SK-N-SH treated with all-trans-retinoic acid at 6 μM for 48 hours (cell line): ENCODE measurements around the gene PTPRG.

Experiments used
- ATAC-seq: fragments of 200-7000 bp; cut with Tn5 transposase; 3 replicates; pipeline ENCODE4 v1.9.1; 2020; ENCODE audit warnings: mild to moderate bottlenecking, moderate library complexity
- ARNTL ChIP-seq: fragments of 450-650 bp; formaldehyde crosslinking; IDR thresholded peaks from 2 replicates; pipeline ENCODE4 v1.5.0; 2020; ENCODE audit warnings: low read depth, mild to moderate bottlenecking, moderate library complexity, borderline replicate concordance
- BACH2 ChIP-seq: fragments of 250-450 bp; sonication (Bioruptor Pico); IDR thresholded peaks from 2 replicates; pipeline ENCODE4 v1.9.0; 2021; ENCODE audit warnings: mild to moderate bottlenecking, borderline replicate concordance
- CSDC2 ChIP-seq: fragments of 250-450 bp; sonication (Bioruptor Pico); IDR thresholded peaks from 2 replicates; pipeline ENCODE4 v1.5.0; 2020; ENCODE audit warnings: mild to moderate bottlenecking, moderate library complexity
- GLIS3 ChIP-seq: fragments of 250-450 bp; sonication (Bioruptor Pico); IDR thresholded peaks from 2 replicates; pipeline ENCODE4 v1.5.0; 2020; ENCODE audit warnings: mild to moderate bottlenecking, moderate library complexity
- ISL1 ChIP-seq: fragments of 250-450 bp; sonication (Bioruptor Pico); IDR thresholded peaks from 2 replicates; pipeline ENCODE4 v2.1.2; 2022; ENCODE audit warnings: mild to moderate bottlenecking, moderate library complexity
- OSR1 ChIP-seq: fragments of 250-450 bp; sonication (Bioruptor Pico); IDR thresholded peaks from 2 replicates; pipeline ENCODE4 v1.8.0; 2022; ENCODE audit warnings: moderate library complexity, mild to moderate bottlenecking, inconsistent platforms
- PPARA ChIP-seq: fragments of 250-450 bp; sonication (Bioruptor Pico); IDR thresholded peaks from 2 replicates; pipeline ENCODE4 v1.5.0; 2020; ENCODE audit warnings: mild to moderate bottlenecking, borderline replicate concordance
- RARB ChIP-seq: fragments of 250-450 bp; sonication (Bioruptor Pico); IDR thresholded peaks from 2 replicates; pipeline ENCODE4 v1.8.0; 2021; ENCODE audit warnings: mild to moderate bottlenecking, moderate library complexity
- SNAI2 ChIP-seq: fragments of 250-450 bp; sonication (Bioruptor Pico); IDR thresholded peaks from 2 replicates; pipeline ENCODE4 v1.5.0; 2020; ENCODE audit warnings: mild to moderate bottlenecking, moderate library complexity
- TCF4 ChIP-seq: fragments of 250-450 bp; sonication (Bioruptor Pico); IDR thresholded peaks from 2 replicates; pipeline ENCODE4 v1.8.0; 2021; ENCODE audit warnings: mild to moderate bottlenecking, moderate library complexity, borderline replicate concordance
- TOX ChIP-seq: fragments of 250-450 bp; sonication (Bioruptor Pico); IDR thresholded peaks from 2 replicates; pipeline ENCODE4 v1.8.0; 2021; ENCODE audit warnings: mild to moderate bottlenecking, moderate library complexity, borderline replicate concordance
- ZC3H10 ChIP-seq: fragments of 250-450 bp; sonication (Bioruptor Pico); IDR thresholded peaks from 2 replicates; pipeline ENCODE4 v1.5.1; 2021; ENCODE audit warnings: mild to moderate bottlenecking, moderate library complexity
- ZFP3 ChIP-seq: fragments of 250-450 bp; sonication (Bioruptor Pico); IDR thresholded peaks from 2 replicates; pipeline ENCODE4 v1.5.0; 2020; ENCODE audit warnings: mild to moderate bottlenecking, moderate library complexity
- ZNF565 ChIP-seq: fragments of 450-650 bp; formaldehyde crosslinking; conservative IDR thresholded peaks from 2 replicates; pipeline ENCODE4 v1.5.0; 2020; ENCODE audit warnings: low read depth, mild to moderate bottlenecking, moderate library complexity
- ZNF70 ChIP-seq: fragments of 450-650 bp; formaldehyde crosslinking; IDR thresholded peaks from 2 replicates; pipeline ENCODE4 v1.5.0; 2020; ENCODE audit warnings: mild to moderate bottlenecking, moderate library complexity
- ZNF8 ChIP-seq: fragments of 450-650 bp; formaldehyde crosslinking; IDR thresholded peaks from 2 replicates; pipeline ENCODE4 v1.5.0; 2020; ENCODE audit warnings: mild to moderate bottlenecking, moderate library complexity
- TF ChIP-seq, protein P1 (sequence below): fragments of 250-450 bp; sonication (Bioruptor Pico); IDR thresholded peaks from 2 replicates; pipeline ENCODE4 v1.8.0; 2021; ENCODE audit warnings: low read depth, mild to moderate bottlenecking, moderate library complexity, borderline replicate concordance
- TF ChIP-seq, protein P2 (sequence below): fragments of 250-450 bp; sonication (Bioruptor Pico); IDR thresholded peaks from 2 replicates; pipeline ENCODE4 v1.5.1; 2020; ENCODE audit warnings: low read depth, mild to moderate bottlenecking, moderate library complexity
- TF ChIP-seq, protein P3 (sequence below): fragments of 250-450 bp; sonication (Bioruptor Pico); IDR thresholded peaks from 2 replicates; pipeline ENCODE4 v1.8.0; 2020; ENCODE audit warnings: mild to moderate bottlenecking, moderate library complexity, borderline replicate concordance
- TF ChIP-seq, protein P4 (sequence below): fragments of 250-450 bp; sonication (Bioruptor Pico); IDR thresholded peaks from 2 replicates; pipeline ENCODE4 v1.5.1; 2021; ENCODE audit warnings: mild to moderate bottlenecking, moderate library complexity

The PTPRG gene

DNA sequence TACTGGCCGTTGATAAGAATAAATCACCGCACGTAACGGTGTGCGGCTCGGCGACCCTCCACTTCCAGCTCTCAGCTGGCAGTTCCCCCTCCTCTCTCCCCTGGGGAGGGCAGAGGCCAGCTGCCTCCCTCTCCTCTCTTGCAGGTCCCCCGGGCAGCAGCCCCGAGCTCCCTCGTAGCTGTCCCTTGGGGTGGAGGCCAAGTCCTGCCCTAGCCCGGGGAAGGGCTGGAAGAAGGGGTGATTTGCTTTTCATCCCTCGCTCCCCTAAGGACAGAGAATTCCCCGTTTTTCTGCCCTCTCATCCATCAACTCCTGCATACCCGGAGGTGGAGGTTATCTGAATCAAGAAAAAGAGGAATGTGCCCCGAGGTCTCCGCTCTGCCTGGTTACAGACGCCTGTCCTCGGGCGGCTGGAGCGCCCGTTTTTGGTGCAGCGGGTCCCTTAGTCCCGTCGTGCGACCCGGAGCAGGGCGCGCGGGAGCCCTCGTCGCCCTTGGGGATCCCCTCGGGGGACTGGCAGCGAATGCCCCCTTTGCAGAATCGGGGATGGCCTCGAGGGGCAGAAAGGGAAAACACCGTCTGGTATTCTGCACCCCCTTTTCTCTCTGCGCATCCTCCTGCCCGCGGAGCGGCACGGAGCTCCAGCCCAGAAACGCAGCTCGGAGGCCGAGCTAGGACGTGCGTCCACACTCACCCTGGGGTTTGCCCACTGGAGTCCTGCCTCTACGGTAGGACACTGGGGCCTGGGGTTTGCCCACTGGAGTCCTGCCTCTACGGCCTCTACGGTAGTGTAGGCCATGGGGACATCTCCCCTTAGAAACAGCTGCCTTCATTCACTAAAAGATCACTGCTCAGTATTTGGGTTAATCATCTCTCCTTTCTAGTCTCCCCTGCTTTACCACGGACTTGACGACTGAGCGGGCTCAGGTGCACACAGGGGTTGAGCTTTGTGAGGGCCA is 2.2 kb downstream of the PTPRG start:
- TF ChIP-seq GLIS3 (CRISPR knock-in tag) (no peak), ZFP3 (CRISPR knock-in tag) (no peak), ZNF8 (CRISPR knock-in tag) (no peak)
- peak; percentile 6 for ATAC-seq

DNA sequence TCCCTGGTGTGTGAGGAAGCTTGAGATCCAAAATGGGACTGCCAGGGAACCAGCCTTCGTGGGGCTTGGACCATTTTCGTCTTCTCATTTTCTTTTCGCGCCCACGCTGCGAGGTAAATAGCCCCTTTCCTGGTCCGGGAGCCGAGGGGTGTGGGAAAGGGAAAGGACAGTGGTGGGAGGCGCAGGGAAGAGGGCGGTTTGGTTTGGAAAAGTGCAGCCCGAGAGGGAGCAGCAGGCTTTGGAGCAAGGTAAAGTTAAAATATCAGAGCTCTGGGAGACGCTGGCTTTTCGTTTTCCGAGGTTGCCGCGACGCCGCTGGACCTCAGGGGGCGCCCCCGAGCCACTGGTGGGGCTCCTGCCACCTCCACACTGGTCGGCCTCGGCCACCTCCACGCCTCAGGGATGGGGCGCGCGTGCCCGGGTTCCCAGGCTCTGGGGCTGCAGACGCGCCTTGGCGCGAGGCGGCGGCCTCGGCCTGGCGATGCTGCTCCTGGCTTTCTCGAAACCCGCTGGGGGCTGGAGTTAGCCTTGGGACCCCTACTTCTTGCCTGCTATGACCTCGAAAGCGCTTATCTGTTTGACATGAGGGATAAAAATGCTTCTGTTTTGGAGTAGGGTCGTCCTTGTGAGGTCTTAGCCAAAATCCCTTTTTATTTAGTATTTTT is 3.2 kb downstream of the PTPRG start:
- ATAC-seq: peak; percentile 67
- no peak for TF ChIP-seq ISL1 (CRISPR knock-in tag)
- TF ChIP-seq ZNF8 (CRISPR knock-in tag): no peak
- no peak for TF ChIP-seq PPARA (CRISPR knock-in tag)
- TF ChIP-seq, protein P1, sequence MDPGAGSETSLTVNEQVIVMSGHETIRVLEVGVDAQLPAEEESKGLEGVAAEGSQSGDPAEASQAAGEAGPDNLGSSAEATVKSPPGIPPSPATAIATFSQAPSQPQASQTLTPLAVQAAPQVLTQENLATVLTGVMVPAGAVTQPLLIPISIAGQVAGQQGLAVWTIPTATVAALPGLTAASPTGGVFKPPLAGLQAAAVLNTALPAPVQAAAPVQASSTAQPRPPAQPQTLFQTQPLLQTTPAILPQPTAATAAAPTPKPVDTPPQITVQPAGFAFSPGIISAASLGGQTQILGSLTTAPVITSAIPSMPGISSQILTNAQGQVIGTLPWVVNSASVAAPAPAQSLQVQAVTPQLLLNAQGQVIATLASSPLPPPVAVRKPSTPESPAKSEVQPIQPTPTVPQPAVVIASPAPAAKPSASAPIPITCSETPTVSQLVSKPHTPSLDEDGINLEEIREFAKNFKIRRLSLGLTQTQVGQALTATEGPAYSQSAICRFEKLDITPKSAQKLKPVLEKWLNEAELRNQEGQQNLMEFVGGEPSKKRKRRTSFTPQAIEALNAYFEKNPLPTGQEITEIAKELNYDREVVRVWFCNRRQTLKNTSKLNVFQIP (CRISPR knock-in tag): no peak
- TF ChIP-seq, protein P2, sequence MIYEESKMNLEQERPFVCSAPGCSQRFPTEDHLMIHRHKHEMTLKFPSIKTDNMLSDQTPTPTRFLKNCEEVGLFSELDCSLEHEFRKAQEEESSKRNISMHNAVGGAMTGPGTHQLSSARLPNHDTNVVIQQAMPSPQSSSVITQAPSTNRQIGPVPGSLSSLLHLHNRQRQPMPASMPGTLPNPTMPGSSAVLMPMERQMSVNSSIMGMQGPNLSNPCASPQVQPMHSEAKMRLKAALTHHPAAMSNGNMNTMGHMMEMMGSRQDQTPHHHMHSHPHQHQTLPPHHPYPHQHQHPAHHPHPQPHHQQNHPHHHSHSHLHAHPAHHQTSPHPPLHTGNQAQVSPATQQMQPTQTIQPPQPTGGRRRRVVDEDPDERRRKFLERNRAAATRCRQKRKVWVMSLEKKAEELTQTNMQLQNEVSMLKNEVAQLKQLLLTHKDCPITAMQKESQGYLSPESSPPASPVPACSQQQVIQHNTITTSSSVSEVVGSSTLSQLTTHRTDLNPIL (CRISPR knock-in tag): no peak
- TF ChIP-seq CSDC2 (CRISPR knock-in tag): no peak
- no peak for TF ChIP-seq SNAI2
- TF ChIP-seq BACH2 (CRISPR knock-in tag): no peak
- no peak for TF ChIP-seq GLIS3 (CRISPR knock-in tag)
- TF ChIP-seq, protein P3, sequence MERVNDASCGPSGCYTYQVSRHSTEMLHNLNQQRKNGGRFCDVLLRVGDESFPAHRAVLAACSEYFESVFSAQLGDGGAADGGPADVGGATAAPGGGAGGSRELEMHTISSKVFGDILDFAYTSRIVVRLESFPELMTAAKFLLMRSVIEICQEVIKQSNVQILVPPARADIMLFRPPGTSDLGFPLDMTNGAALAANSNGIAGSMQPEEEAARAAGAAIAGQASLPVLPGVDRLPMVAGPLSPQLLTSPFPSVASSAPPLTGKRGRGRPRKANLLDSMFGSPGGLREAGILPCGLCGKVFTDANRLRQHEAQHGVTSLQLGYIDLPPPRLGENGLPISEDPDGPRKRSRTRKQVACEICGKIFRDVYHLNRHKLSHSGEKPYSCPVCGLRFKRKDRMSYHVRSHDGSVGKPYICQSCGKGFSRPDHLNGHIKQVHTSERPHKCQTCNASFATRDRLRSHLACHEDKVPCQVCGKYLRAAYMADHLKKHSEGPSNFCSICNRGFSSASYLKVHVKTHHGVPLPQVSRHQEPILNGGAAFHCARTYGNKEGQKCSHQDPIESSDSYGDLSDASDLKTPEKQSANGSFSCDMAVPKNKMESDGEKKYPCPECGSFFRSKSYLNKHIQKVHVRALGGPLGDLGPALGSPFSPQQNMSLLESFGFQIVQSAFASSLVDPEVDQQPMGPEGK (CRISPR knock-in tag): no peak
- no peak for TF ChIP-seq ARNTL (CRISPR knock-in tag)
- TF ChIP-seq TCF4 (CRISPR knock-in tag): no peak
- TF ChIP-seq OSR1 (CRISPR knock-in tag): no peak
- TF ChIP-seq RARB: no peak
- TF ChIP-seq, all 23 proteins: peak for 0

DNA sequence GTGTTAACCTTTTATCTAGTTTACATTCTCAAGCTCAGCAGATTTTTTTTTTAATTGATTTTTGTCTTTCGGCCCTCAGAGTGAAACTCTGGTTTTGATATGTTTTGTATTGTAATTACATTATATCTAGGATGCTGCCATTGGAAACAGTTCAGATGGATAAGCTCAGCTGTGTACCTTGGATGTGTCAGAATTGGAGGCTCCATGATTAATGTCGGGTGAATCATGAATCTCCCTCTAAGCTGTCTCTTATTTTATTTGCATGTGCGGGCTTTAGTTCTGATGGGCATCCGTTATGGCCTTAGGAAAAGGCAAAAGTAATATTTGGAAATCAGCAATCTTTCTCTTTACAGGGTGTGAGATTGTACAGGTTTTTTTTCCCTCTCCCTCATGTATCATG is 4.2 kb downstream of the PTPRG start:
- TF ChIP-seq SNAI2 (no peak), BACH2 (CRISPR knock-in tag) (no peak), ZNF565 (CRISPR knock-in tag) (no peak), ZC3H10 (CRISPR knock-in tag) (no peak), PPARA (CRISPR knock-in tag) (no peak), ZFP3 (CRISPR knock-in tag) (no peak), ZNF70 (no peak), ZNF8 (CRISPR knock-in tag) (no peak), CSDC2 (CRISPR knock-in tag) (no peak), TOX (CRISPR knock-in tag) (no peak), RARB (no peak)
- TF ChIP-seq, protein P4, sequence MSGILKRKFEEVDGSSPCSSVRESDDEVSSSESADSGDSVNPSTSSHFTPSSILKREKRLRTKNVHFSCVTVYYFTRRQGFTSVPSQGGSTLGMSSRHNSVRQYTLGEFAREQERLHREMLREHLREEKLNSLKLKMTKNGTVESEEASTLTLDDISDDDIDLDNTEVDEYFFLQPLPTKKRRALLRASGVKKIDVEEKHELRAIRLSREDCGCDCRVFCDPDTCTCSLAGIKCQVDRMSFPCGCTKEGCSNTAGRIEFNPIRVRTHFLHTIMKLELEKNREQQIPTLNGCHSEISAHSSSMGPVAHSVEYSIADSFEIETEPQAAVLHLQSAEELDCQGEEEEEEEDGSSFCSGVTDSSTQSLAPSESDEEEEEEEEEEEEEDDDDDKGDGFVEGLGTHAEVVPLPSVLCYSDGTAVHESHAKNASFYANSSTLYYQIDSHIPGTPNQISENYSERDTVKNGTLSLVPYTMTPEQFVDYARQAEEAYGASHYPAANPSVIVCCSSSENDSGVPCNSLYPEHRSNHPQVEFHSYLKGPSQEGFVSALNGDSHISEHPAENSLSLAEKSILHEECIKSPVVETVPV (CRISPR knock-in tag): no peak
- TF ChIP-seq, protein P1 (CRISPR knock-in tag): no peak
- TF ChIP-seq, protein P3 (CRISPR knock-in tag): no peak
- no peak for ATAC-seq
